Smooth muscle cell (in vitro differentiated cells): ENCODE data around the gene SCPEP1. TPM values are rescaled to one million over a fixed set of nuclear protein-coding genes. Genes with fewer than 3 reads are reported as not detected.
"Not testable (repeated sequence)": the region's sequence is repeated elsewhere in the genome, so short reads cannot be mapped to it uniquely, and the experiment has no call there.

Experiments used
- DNase-seq: peaks from one replicate; lab custom pipeline; 2025; ENCODE audit not compliant: unreplicated experiment; lab: John Stamatoyannopoulos, UW
- H2AFZ ChIP-seq: fragments of 200-600 bp; sonication (generic); 2 replicates; pipeline ENCODE4 v1.6.0; 2016; ENCODE audit warnings: antibody characterized with exemption, low read depth, mild to moderate bottlenecking
- H3F3A ChIP-seq: fragments of 200-600 bp; sonication (generic); 2 replicates; pipeline ENCODE4 v1.6.0; 2017; ENCODE audit warnings: antibody characterized with exemption, low read depth
- H3K27ac ChIP-seq: fragments of 200-600 bp; sonication (generic); 2 replicates; pipeline ENCODE4 v1.5.1; 2016; ENCODE audit warnings: low read depth, mild to moderate bottlenecking
- H3K27me3 ChIP-seq: fragments of 200-600 bp; sonication (generic); 2 replicates; pipeline ENCODE4 v1.6.1; 2016; ENCODE audit warnings: low read depth, mild to moderate bottlenecking
- H3K36me3 ChIP-seq: fragments of 200-600 bp; sonication (generic); 2 replicates; pipeline ENCODE4 v1.5.1; 2016; ENCODE audit warnings: low read depth
- H3K4me1 ChIP-seq: fragments of 200-600 bp; sonication (generic); 2 replicates; pipeline ENCODE4 v1.5.1; 2016; ENCODE audit warnings: low read depth
- H3K4me2 ChIP-seq: fragments of 200-600 bp; sonication (generic); 2 replicates; pipeline ENCODE4 v1.6.0; 2016; ENCODE audit warnings: mild to moderate bottlenecking
- H3K4me3 ChIP-seq: fragments of 200-600 bp; sonication (generic); 2 replicates; pipeline ENCODE4 v1.5.1; 2016; ENCODE audit warnings: mild to moderate bottlenecking
- H3K79me2 ChIP-seq: fragments of 200-600 bp; sonication (generic); 2 replicates; pipeline ENCODE4 v1.6.0; 2016; ENCODE audit warnings: low read depth, mild to moderate bottlenecking
- H3K9ac ChIP-seq: fragments of 200-600 bp; sonication (generic); 2 replicates; pipeline ENCODE4 v1.6.0; 2016; ENCODE audit warnings: low read depth
- H3K9me3 ChIP-seq: fragments of 200-600 bp; sonication (generic); replicated peaks from 2 replicates; pipeline ENCODE4 v1.5.1; 2016; ENCODE audit warnings: low read depth
- H4K20me1 ChIP-seq: fragments of 200-600 bp; sonication (generic); 2 replicates; pipeline ENCODE4 v1.6.0; 2016; ENCODE audit warnings: low read depth
- CTCF ChIP-seq: fragments of 200-600 bp; sonication (generic); IDR thresholded peaks from 2 replicates; pipeline ENCODE4 v1.5.1; 2017; ENCODE audit warnings: borderline replicate concordance, mild to moderate bottlenecking, antibody characterized with exemption; ENCODE audit not compliant: insufficient read depth, poor library complexity, severe bottlenecking
- WGBS: methylation state at CpG from one replicate; pipeline ENCODE4 v1.1.7; 2016; ENCODE audit warnings: low lambda C conversion rate; 5-methylcytosine and 5-hydroxymethylcytosine counted together
- polyA plus RNA-seq: library from polyadenylated mRNA; unstranded; fragments of >200 nt; fragmentation: Nextera tagmentation; extraction: Ambion mirVana; gene quantifications from 2 replicates; pipeline ENCODE4 v1.2.1, GENCODE V29; 2016
- total RNA-seq: library from RNA; depleted of rRNA; stranded (reverse); fragments of >200 nt; gene quantifications from 2 replicates; pipeline ENCODE4 v1.2.3, GENCODE V29; 2014

Gene SCPEP1
- total and polyA plus RNA-seq, 2 experiments from 2014 or later = 42.8 to 48.5 TPM

- peaks cover 20% of the 10 kb centered on the region for H4K20me1 ChIP-seq
- no peaks in the 10 kb centered on the region for H3F3A ChIP-seq
- peaks cover 47% of the 10 kb centered on the region for H3K79me2 ChIP-seq
- no peaks in the 10 kb centered on the region for H3K27me3 ChIP-seq
- H3K36me3 ChIP-seq = no peaks in the 10 kb centered on the region
- peak; percentile 76 for DNase-seq
- peak within 1 kb of the TSS; percentile 82 for H3K27ac ChIP-seq
- 7% methylated on average over 44 of the region's 59 CpGs for whole genome bisulfite sequencing
- peak within 1 kb of the TSS; percentile 89 for H3K4me2 ChIP-seq
- TF ChIP-seq CTCF = peak; percentile 99
- no peaks in the 10 kb centered on the region for H3K9me3 ChIP-seq
- H2AFZ ChIP-seq = peak within 1 kb of the TSS; percentile 99
- peak within 1 kb of the TSS; percentile 99 for H3K4me3 ChIP-seq
- H3K4me1 ChIP-seq = peaks cover 5% of the 10 kb centered on the region
- H3K9ac ChIP-seq = peak within 1 kb of the TSS; percentile 97
Measured at GRCh38 chr17:56960596-56961538, 17.1 kb upstream of the SCPEP1 start, which contains the start of gene COIL. Gene COIL (minus strand): TSS chr17:56961050. CDS start chr17:56961019, 31 bp downstream.

GRCh38 chr17:56965241-56965640 lies 12.7 kb upstream of the SCPEP1 start:
- not testable (repeated sequence) for H4K20me1 ChIP-seq, H3K27ac ChIP-seq, H3F3A ChIP-seq, DNase-seq, H3K9me3 ChIP-seq, H3K9ac ChIP-seq, H2AFZ ChIP-seq, H3K79me2 ChIP-seq, H3K36me3 ChIP-seq, H3K4me2 ChIP-seq, H3K4me3 ChIP-seq, H3K27me3 ChIP-seq, H3K4me1 ChIP-seq
- 91% methylated on average over 9 of the region's 9 CpGs for WGBS

- H3K79me2 ChIP-seq, H3F3A ChIP-seq, H3K9ac ChIP-seq, H3K27ac ChIP-seq, H4K20me1 ChIP-seq, DNase-seq, H3K36me3 ChIP-seq, H3K4me3 ChIP-seq, H3K4me2 ChIP-seq, H2AFZ ChIP-seq, H3K9me3 ChIP-seq, H3K4me1 ChIP-seq, H3K27me3 ChIP-seq: not testable (repeated sequence)
- WGBS = 85% methylated on average over 6 of the region's 6 CpGs
Measured at GRCh38 chr17:56965681-56966080, 12.2 kb upstream of the SCPEP1 start.

GRCh38 chr17:56966338-56966737 lies 11.6 kb upstream of the SCPEP1 start:
- no peak overlapping the region for H3K4me2 ChIP-seq
- H3K4me3 ChIP-seq = no peak overlapping the region
- H3K4me1 ChIP-seq = no peaks in the 10 kb centered on the region
- WGBS = 73% methylated on average over 5 of the region's 5 CpGs
- H3F3A ChIP-seq = no peaks in the 10 kb centered on the region
- no peak overlapping the region for H2AFZ ChIP-seq
- no peak overlapping the region for H3K27ac ChIP-seq
- H3K27me3 ChIP-seq = no peaks in the 10 kb centered on the region
- H3K9ac ChIP-seq = no peak overlapping the region
- no peaks in the 10 kb centered on the region for H3K79me2 ChIP-seq
- H4K20me1 ChIP-seq = no peaks in the 10 kb centered on the region
- no peak for DNase-seq
- no peaks in the 10 kb centered on the region for H3K36me3 ChIP-seq
- no peaks in the 10 kb centered on the region for H3K9me3 ChIP-seq
- no peak for TF ChIP-seq CTCF
